AG04449 (cell line): ENCODE data around the gene OR8G1.
A peak's percentile ranks its signal among the peaks of the same experiment; 100 is the strongest.

ENCODE experiments used
- CTCF ChIA-PET: fragments of 350-600 bp; formaldehyde crosslinking; extraction: SDS; loops from one replicate; lab custom pipeline; 2021; ENCODE audit warnings: antibody characterized with exemption; lab: Yijun Ruan, JAX
- POLR2A ChIA-PET: fragments of 400-600, 350-600 bp; formaldehyde crosslinking; extraction: SDS; loops from one replicate; lab custom pipeline; 2020; ENCODE audit warnings: antibody characterized with exemption, inconsistent platforms; lab: Yijun Ruan, JAX
- DNase-seq: peaks from one replicate; pipeline ENCODE4 v3.0.0-alpha.2; 2010; ENCODE audit warnings: low read depth, low spot score
- H3K4me3 ChIP-seq: 2 replicates; pipeline ENCODE4 v1.5.1; 2011; ENCODE audit warnings: low read depth, mild to moderate bottlenecking, control low read depth, low read length
- TF ChIP-seq, protein P1 (sequence below): IDR thresholded peaks from one replicate; pipeline ENCODE4 v1.5.1; 2011; ENCODE audit warnings: mild to moderate bottlenecking, moderate library complexity, low read length, control low read depth, inconsistent platforms; ENCODE audit not compliant: insufficient read depth; ENCODE audit errors: missing control alignments

Gene OR8G1, protein sequence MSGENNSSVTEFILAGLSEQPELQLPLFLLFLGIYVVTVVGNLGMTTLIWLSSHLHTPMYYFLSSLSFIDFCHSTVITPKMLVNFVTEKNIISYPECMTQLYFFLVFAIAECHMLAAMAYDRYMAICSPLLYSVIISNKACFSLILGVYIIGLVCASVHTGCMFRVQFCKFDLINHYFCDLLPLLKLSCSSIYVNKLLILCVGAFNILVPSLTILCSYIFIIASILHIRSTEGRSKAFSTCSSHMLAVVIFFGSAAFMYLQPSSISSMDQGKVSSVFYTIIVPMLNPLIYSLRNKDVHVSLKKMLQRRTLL

DNA sequence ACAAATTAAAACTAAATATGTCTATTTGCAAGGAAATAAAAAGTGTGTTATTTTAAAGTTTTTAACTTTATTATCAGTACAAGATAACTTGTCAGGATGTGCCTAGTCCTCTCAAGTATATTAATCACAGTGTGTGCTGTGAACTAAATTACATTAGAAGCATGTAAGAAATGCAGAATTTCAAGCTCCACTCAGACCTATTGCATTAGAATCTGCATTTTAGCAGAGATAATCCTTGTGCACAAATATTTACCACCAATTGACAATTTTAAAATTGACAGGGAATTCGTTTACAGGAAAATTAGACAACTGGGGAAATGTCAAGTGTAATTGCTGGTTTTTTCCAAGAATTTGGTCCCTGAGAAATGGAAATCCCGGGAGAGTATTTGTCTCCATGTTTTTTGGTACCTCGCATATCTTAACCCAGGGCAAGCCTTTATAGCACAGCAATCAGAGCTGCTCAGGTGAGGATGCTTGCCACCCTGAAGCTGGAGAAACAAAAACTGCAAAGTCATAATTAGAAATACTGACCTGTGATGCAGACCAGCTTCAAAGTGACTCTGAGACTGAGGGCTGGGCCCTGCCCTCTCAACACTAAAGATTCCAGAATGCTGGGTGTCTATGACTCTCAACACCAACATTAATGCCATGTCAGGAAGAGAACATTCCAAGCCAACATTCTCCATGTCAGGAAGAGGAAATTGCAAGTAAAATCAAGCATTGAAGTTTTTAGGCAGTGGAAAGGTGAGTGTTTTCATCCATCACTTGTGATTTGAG is at the start of gene OR8G1:
TSS of gene OR8G1 (plus strand) at position 475 of the 777 bp plus-strand sequence. CDS start 8,581 bp downstream, outside the sequence.
- DNase-seq = no peak
- CTCF ChIA-PET = no interaction called here
- POLR2A ChIA-PET = no interaction called here
- no peak within 1 kb of the TSS for H3K4me3 ChIP-seq
- TF ChIP-seq, protein P1, sequence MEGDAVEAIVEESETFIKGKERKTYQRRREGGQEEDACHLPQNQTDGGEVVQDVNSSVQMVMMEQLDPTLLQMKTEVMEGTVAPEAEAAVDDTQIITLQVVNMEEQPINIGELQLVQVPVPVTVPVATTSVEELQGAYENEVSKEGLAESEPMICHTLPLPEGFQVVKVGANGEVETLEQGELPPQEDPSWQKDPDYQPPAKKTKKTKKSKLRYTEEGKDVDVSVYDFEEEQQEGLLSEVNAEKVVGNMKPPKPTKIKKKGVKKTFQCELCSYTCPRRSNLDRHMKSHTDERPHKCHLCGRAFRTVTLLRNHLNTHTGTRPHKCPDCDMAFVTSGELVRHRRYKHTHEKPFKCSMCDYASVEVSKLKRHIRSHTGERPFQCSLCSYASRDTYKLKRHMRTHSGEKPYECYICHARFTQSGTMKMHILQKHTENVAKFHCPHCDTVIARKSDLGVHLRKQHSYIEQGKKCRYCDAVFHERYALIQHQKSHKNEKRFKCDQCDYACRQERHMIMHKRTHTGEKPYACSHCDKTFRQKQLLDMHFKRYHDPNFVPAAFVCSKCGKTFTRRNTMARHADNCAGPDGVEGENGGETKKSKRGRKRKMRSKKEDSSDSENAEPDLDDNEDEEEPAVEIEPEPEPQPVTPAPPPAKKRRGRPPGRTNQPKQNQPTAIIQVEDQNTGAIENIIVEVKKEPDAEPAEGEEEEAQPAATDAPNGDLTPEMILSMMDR = no peak

DNA sequence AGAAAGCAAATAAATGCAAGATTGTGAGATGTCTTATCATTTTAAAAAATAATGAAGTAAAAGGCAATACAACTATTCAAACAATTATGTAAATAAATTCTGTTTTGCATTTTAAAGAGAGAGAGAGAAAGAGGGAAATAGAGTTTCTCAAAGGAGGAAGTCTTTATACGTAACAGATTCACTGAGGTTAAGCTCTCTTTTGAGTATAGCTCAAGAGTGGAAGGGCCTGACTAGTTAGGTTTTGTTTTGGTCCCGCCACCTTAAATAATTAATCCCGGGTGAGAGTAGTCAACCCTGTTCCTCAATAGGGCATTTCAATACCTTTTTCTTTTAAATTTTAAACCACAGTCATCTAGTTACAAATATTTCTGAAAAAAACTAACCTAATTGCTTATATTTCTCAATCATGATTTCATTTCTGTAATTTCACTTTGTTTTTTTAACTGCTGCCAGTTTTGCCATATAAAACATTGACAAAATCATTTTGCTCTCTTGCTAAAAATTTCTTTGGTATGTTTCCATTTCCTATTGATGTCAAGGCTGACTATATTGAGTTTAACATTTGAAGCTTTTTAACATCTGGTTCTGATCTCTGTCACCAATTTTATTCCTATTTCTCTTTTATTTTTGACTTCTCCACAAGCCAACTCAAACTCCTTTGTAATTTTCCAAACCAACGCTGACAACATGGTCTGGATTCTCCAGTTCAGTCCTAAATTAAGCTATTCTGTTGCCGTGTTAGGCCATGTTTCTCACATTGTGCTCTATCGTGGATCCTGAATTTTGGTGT is 47.5 kb upstream of the OR8G1 start:
- no peak for DNase-seq
- POLR2A ChIA-PET = no interaction called here
- no peak overlapping the region for H3K4me3 ChIP-seq
- CTCF ChIA-PET = interaction anchor here (1.1 to 4.1 kb wide), 6 partner anchors 18 to 130 kb away, joined by 3 to 132 read pairs (median 6); no protein-coding TSS in a partner anchor
- TF ChIP-seq, protein P1 = no peak

DNA sequence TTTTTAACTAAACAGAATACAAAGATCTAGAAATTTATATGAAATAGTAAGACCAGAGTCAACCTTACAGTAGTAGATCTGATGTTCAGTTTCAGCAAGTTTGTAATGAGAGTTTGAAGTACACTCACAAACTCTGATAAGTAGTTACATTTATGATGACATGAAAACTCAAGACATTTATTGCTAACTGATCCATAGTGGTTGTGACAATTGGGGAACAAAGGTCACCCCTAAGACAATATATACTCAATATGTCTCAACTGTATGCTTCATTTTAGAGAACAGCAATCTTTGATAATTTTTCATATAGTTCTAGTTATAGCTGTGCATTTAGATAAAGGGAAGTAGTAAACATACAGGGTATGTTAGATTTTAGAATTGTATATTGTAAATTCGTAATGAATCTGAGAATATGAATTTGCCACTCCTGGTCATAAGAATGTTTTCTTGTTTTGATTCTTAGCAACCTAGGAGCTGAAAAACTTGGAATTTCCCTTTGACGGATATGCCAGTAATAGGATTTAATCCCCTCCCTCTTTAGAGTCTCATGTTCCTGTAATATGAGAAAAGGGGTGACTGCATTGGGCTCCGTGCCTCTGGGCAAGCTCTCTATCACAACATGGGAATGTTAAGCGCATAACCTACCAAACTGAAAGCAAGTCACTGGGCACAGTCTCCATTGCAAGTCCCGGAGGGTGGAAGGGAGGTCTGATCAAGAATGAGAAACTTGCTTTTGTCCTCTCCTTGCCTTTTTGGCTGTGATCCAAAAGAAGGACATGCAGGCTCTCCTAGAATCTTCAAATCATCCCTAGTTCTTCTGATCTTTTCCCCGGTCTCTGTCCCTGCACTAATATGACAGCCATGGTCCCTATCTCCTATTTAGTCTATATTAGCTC is 46.4 kb upstream of the OR8G1 start:
- TF ChIP-seq, protein P1 = no peak
- H3K4me3 ChIP-seq = no peak overlapping the region
- POLR2A ChIA-PET = no interaction called here
- CTCF ChIA-PET = interaction anchor here (0.8 to 4.1 kb wide), 10 partner anchors 12 to 131 kb away, joined by 3 to 132 read pairs (median 4); partner anchors contain the start of gene VWA5A
- DNase-seq = no peak

DNA sequence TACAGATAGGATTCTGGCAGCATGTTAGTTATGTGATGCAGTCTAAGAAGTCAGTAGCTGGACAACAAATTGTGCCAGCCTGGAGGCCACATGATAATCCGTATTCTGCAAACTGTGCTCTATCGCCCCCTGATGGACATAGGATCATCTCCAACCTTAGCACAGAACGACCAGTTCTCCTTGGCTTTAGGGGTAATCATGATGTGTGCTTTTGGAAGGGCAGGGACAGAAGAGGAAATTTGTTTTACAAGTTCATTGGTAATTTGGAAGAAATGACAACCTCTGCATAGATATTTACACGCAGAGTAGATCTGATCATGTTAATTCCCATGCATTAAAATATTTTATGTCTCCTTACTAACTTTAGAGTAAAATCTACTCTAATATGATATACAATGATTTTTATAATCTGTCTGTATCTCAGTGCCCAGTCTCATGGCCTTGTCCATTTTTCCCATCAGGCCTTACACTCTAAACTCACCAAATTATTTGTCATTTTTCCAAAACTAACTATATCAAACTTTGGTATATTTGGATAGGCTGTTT is 45.6 kb upstream of the OR8G1 start:
- no peak overlapping the region for H3K4me3 ChIP-seq
- TF ChIP-seq, protein P1 = peak; percentile 87
- CTCF ChIA-PET = interaction anchor here (0.8 to 4.1 kb wide), 8 partner anchors 12 to 132 kb away, joined by 3 to 132 read pairs (median 4); partner anchors contain the start of gene VWA5A
- POLR2A ChIA-PET = no interaction called here
- no peak for DNase-seq

DNA sequence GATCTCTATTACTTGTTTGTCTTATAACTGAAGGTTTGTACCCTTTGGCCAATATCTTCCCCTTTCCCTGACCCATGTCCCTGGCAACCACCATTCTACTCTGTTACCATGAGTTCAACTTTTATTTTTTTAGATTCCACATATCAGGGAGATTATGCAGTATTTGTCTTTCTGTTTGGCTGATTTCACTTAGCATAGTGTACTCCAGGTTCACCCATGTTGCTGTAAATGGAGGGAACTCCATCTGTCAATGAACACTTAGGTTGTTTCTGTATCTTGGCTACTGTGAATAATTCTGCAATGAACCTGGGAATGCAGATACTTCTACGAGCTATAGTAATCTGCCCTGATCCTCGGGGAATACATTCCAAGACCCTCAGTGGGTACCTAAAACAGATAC is 42.9 kb upstream of the OR8G1 start:
- TF ChIP-seq, protein P1 = no peak
- POLR2A ChIA-PET = no interaction called here
- no peak overlapping the region for H3K4me3 ChIP-seq
- CTCF ChIA-PET = interaction anchor here (1.0 to 4.8 kb wide), 2 partner anchors 129 to 132 kb away, joined by 4 to 57 read pairs; no protein-coding TSS in a partner anchor
- DNase-seq = no peak
